Renal cortex interstitium (tissue), 11 donors: ENCODE results near the gene LHFPL2. TPM values are rescaled to one million over a fixed set of nuclear protein-coding genes. Genes with fewer than 3 reads are reported as not detected.
"Not testable (repeated sequence)": the region's sequence is repeated elsewhere in the genome, so short reads cannot be mapped to it uniquely, and the experiment has no call there.

Experiments used
- DNase-seq, 11 donors: peaks; one replicate each; pipeline ENCODE4 v3.0.0-alpha.2; 2013; ENCODE audit warnings: low read depth in 9 of 11, low spot score in 4 of 11; ENCODE audit errors: extremely low read depth in 1 of 11
- polyA plus RNA-seq, 3 donors: library from polyadenylated mRNA; unstranded; fragments of 120-200 nt; gene quantifications; one replicate each; pipeline ENCODE4 v1.2.1, GENCODE V29; 2013; ENCODE audit not compliant: insufficient read length in 3 of 3

Gene LHFPL2
- polyA plus RNA-seq, 3 donors: 50.3 to 53.6 (median 50.3) TPM

- DNase-seq: no peak
Observed at GRCh38 chr5:78672154-78672553, 23.6 kb upstream of the LHFPL2 start.

GRCh38 chr5:78671609-78672008, 23.0 kb upstream of the LHFPL2 start:
- no peak for DNase-seq

DNA sequence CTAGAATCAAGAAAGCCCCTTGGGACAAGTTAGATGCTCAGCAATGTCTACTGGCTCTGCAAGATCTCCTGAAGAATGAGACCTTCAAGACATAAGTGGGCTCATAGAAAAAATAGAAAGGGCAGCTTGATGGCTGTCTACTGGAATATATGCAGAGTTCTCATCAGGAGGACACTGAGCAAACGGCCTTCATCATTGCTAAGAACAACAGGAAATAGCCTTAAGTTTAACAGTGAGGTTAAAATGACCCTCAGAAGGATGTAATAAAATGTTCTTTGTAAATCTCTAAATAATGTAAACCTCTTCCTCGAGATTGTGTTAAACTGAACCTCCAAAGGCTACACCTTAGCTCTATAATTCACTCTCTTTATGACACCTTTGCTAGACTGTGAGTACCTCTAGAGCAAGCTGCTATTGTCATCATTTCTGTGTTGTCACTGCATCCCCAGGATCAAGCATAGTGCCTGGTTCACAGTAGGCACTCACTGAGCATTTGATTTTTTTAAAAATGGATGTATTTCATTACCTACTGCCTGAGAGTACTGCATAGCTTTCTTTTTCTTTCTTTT, 22.2 kb upstream of the LHFPL2 start:
- no peak for DNase-seq

DNA sequence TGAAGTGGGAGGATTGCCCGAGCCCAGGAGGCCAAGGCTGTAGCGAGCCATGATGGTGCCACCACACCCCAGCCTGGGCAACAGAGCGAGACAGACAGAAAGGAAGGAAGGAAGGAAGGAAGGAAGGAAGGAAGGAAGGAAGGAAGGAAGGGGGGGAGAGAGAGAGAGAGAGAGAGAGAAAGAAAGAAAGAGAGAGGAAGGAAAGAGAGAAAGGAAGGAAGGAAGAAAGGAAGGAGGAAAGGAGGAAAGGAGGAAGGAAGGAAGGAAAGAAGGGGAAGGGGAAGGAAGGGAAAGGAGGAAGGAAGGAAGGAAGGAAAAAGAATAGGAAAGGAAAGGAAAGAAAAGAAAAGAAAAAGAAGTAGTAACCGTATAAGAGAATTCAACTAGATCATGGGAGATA, 20.8 kb upstream of the LHFPL2 start:
- no peak for DNase-seq

- no peak for DNase-seq
Observed at GRCh38 chr5:78667461-78668103, 19.0 kb upstream of the LHFPL2 start.

DNA sequence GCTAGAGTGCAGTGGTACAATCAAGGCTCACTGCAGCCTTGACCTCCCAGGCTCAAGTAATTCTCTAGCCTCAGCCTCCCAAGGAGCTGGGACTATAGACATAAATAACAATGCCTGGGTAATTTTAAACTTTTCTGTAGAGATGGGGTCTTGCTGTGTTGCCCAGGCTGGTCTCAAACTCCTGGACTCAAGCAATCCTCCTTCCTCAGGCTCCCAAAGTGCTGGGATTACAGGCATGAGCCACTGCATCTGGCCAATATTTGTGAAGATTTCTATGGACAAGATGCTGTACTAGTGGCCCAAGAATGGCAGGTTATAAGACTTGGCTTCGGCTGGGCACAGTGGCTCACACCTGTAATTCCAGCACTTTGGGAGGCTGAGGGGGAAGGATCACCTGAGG, 18.4 kb upstream of the LHFPL2 start:
- not testable (repeated sequence) for DNase-seq

DNA sequence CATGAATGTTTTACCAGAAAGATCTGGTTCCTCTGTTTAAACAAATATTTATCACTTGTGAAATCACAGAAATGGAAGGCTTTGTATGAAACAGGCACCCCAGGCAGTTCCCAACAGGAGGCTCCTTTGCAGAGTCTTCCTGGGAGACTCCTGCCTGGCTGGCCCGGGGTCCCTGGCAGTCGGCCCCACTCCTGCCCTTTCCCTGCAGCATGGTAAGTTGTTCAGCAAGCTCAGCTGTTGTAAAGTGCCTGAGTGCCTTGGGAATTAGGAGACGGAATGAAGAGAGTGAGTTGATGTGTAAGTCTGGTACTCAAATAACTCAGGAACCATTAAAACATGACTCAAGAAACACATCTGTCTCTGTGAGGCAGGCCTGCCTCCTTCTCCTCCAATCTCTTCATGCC, 17.5 kb upstream of the LHFPL2 start:
- DNase-seq: no peak

DNA sequence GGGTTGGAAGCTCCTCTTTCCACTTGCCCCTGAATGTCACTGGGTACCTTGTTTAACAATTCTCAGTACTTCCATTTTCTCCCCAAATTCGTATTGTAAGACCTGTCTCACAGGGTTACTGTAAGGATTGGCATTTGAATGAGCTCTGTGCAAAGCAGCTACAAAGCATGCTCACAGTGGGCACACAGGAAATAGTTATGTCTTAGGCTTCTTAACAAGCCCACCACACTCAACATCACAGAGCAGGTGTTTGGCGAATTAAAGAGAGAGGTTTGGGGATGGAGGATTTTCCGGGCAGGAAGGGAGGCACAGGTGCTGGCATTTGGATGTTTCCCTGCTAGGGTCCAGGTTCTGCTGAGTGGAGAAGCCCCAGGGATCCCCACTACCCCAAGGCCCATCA, 17.0 kb upstream of the LHFPL2 start:
- no peak for DNase-seq

DNA sequence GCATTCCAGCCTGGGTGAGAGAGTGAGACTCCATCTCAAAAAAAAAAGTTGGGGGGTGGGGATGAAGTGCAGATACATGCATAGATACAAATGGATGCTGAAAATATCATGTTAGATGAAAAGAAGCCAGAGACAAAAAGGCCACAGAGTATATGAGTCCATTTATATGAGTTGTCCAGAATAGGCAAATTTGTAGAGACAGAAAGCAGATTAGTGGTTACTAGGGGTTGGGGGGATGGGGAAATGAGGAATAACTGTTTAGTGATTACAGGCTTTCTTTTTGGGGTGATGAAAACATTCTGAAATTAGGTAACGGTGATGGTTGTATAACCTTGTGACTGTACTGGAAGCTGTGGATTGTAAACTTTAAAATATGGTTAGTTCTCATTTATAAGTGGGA, 13.8 kb upstream of the LHFPL2 start:
- DNase-seq: no peak

DNA sequence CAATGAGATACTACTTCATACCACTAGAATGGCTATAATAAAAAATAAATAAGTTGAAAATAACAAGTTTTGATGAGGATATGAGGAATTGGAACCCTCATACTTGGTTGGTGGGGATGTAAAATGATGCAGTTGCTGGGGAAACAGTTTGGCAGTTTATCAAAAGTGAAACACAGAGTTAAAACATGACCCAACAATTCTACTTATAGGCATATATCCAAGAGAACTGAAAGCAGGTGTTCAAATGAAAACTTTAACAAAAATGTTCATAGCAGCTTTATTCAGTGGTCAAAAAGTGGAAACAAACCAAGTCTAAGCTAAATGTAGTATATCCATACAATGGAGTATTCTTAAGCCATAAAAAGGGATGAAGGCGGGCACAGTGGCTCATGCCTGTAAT, 13.1 kb upstream of the LHFPL2 start:
- DNase-seq: no peak

GRCh38 chr5:78661044-78661443, 12.5 kb upstream of the LHFPL2 start:
- no peak for DNase-seq

GRCh38 chr5:78660401-78660800, 11.8 kb upstream of the LHFPL2 start:
- no peak for DNase-seq

DNA sequence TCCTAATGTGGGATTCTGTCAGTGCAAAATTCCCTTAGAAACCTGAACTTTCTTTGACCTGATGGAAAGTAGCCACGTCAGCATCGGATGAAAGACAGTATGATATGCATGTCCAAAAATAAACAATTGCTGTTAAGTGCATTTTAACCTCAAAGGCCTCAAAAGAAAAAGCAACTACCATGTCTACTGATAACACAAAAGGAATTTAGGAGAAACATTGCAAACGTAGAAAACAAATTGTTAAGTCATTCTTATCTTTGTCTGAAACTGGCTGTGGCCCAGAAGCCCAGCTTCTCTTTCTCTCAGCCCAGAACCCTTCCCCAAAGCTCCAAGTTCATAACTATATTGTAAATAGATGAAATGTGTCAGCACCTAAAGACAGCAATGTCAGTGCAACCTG, 11.1 kb upstream of the LHFPL2 start:
- DNase-seq: no peak

DNA sequence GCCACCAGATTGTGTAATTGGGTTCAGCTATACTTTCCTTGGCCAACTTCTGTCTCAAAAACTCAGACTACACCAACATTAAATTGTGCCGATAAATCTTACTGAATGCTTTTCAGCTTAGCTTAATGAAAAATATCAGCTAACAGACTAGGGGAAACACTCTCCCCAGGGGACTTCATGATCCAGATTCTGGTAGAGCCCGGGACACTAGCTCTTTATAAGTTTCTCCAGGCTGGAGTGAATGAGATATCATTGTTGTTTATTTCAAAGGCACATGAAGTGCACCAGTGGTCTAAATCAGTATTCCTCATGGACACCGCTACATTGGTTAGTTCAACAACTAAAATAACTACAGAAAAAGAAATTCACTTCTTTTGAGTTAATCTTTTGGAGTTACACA, 10.5 kb upstream of the LHFPL2 start:
- DNase-seq: no peak

DNA sequence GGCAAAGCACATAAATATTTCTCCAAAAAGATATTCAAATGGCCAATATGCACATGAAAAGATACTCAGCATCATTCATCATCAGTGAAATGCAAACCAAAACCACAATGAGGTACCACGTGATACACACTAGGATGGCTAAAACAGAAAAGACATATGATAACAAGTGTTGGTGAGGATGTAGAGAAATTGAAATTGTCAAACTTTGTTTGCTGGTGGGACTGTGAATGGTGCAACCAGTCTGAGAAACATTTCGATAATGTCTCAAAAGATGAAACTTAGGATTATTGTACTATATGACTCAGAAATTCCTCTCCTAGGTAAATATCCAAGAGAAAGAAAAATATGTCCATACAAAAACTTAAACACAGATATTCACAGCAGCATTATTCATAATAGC, 8.6 kb upstream of the LHFPL2 start:
- DNase-seq: no peak

GRCh38 chr5:78655746-78656290, 7.2 kb upstream of the LHFPL2 start:
- no peak for DNase-seq

- no peak for DNase-seq
Observed at GRCh38 chr5:78654386-78654785, 5.8 kb upstream of the LHFPL2 start.

GRCh38 chr5:78653681-78654366, 5.3 kb upstream of the LHFPL2 start:
- DNase-seq: no peak

GRCh38 chr5:78653031-78653430, 4.5 kb upstream of the LHFPL2 start:
- no peak for DNase-seq

GRCh38 chr5:78651468-78651867, 2.9 kb upstream of the LHFPL2 start:
- DNase-seq: no peak

GRCh38 chr5:78650531-78650930, 2.0 kb upstream of the LHFPL2 start:
- no peak for DNase-seq
